Mesodermal cell (in vitro differentiated cells): Measurements from ENCODE around the gene CELF4.

Experiments used
- H3K27ac ChIP-seq: 2 replicates; pipeline ENCODE4 v1.7.0; 2013; ENCODE audit warnings: mild to moderate bottlenecking, low read depth, low read length, moderate library complexity; ENCODE audit not compliant: severe bottlenecking
- H3K36me3 ChIP-seq: 2 replicates; pipeline ENCODE4 v1.7.1; 2013; ENCODE audit warnings: mild to moderate bottlenecking, low read length, moderate library complexity; ENCODE audit not compliant: control insufficient read depth, insufficient read depth
- H3K4me1 ChIP-seq: one replicate; pipeline ENCODE4 v1.7.1; 2013; ENCODE audit warnings: mild to moderate bottlenecking, low read length; ENCODE audit not compliant: insufficient read depth, control insufficient read depth, poor library complexity, severe bottlenecking
- H3K4me3 ChIP-seq: 2 replicates; pipeline ENCODE4 v1.7.0; 2013; ENCODE audit warnings: low read length, control low read depth, mild to moderate bottlenecking; ENCODE audit not compliant: insufficient read depth, poor library complexity, severe bottlenecking; ENCODE audit errors: extremely low read depth
- H3K9me3 ChIP-seq: 2 replicates; pipeline ENCODE4 v1.7.1; 2013; ENCODE audit warnings: mild to moderate bottlenecking, low read length, moderate library complexity; ENCODE audit not compliant: control insufficient read depth
- WGBS, 2 experiments: methylation state at CpG; one replicate each; pipeline ENCODE4 v1.1.5; 2013; ENCODE audit warnings: missing lambda C conversion rate in 2 of 2; ENCODE audit not compliant: insufficient coverage in 2 of 2; 5-methylcytosine and 5-hydroxymethylcytosine counted together

CELF4 gene

DNA sequence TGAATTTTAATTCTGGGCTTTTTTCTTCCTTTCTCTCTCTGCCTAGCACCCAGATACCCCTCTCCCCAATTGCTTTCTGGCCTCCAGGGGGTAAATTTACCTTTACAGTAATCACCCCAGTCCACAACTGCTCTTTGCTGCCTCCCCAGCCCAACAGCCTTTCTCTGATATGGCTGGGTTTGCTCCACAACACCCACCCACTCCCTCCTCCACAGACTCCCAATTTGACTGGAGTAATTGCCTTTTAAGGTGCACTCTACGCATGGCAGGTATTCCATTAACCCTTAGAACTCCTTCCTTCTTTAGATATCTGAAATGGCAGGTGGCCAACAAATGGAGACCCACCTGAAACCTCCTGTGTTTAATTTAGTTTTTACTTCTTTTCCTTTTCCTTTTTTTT lies 3.6 kb downstream of the CELF4 start:
- H3K4me3 ChIP-seq, result no peak overlapping the region
- H3K9me3 ChIP-seq, result no peaks in the 10 kb centered on the region
- peaks cover 3% of the 10 kb centered on the region for H3K4me1 ChIP-seq
- H3K36me3 ChIP-seq, result no peaks in the 10 kb centered on the region
- WGBS, 2 experiments, result no CpG with 5 or more reads among the region's 1 CpG
- no peak overlapping the region for H3K27ac ChIP-seq

DNA sequence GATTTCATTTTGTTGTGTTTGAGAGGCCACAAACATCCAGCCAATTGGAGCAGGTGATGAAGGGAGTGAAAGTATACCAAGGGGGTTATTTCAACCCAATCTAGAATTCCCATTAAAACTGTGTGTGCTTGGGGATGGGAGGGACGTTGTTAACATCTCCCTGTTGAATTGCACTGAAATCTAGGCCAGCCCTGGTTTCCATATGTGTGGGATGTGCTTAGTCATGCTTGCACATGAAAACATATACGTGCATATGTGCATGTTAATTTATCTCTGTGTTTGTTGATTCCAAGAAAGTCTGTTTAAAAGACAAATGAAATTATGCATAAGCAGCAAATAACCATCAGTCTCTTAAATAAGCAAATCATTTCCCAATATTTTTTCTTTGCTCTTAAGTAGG lies 5.6 kb downstream of the CELF4 start:
- H3K9me3 ChIP-seq, result no peaks in the 10 kb centered on the region
- WGBS, 2 experiments, result 50 to 57% methylated on average over 1 of the region's 2 CpGs

DNA sequence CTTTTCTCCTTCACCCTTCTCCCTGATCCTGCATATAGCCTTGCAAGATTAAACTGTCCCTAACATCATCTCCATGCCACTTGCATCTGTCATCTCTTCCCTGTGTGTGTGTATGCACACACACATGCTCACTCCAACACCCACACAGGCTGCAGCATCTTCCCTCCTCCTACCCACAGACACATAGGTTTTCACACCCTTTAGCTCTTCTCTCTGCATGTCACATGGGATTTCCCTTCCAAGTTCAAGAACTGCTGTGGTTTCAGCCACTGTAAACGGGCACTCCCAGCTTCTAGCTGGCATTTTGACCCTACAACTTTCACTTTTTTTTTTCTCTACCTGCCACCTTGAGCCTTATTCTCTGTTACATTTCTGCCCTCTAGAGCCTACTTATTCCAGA lies 6.4 kb downstream of the CELF4 start:
- H3K9me3 ChIP-seq, result no peaks in the 10 kb centered on the region
- H3K27ac ChIP-seq, result no peak overlapping the region
- WGBS, 2 experiments, result 69 to 89% methylated on average over 1 of the region's 1 CpG
- no peak overlapping the region for H3K4me3 ChIP-seq
- H3K36me3 ChIP-seq, result no peaks in the 10 kb centered on the region
- H3K4me1 ChIP-seq, result no peaks in the 10 kb centered on the region

More for the DNA sequence above, 5.6 kb downstream of the CELF4 start:
- Histone ChIP-seq H3K4me3 (no peak overlapping the region), H3K36me3 (no peaks in the 10 kb centered on the region), H3K4me1 (no peaks in the 10 kb centered on the region), H3K27ac (no peak overlapping the region)

DNA sequence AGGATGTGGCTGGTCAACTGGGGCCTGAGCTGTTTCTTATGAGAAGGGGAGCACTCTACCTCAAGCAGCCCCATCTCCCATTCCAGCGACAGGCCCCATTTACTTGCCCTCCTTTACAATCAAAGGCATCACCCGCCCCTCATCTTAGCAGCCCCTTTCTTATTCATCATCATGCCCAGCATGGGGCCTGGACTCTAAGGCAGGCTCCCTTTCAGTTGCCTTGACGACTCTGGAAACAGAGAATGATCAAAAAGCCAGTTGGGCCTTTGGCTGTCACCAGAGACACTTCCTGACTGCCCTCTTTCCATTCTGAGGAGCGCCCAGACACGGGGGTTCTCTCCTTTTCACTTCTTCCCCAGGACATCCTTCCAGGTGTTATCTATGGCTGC lies 11.2 kb downstream of the CELF4 start:
- no peaks in the 10 kb centered on the region for H3K9me3 ChIP-seq
- H3K4me1 ChIP-seq, result no peaks in the 10 kb centered on the region
- WGBS, 2 experiments, result 6 to 11% methylated on average over 3 to 5 of the region's 5 CpGs
- no peaks in the 10 kb centered on the region for H3K36me3 ChIP-seq
- no peak overlapping the region for H3K4me3 ChIP-seq
- H3K27ac ChIP-seq, result no peak overlapping the region

DNA sequence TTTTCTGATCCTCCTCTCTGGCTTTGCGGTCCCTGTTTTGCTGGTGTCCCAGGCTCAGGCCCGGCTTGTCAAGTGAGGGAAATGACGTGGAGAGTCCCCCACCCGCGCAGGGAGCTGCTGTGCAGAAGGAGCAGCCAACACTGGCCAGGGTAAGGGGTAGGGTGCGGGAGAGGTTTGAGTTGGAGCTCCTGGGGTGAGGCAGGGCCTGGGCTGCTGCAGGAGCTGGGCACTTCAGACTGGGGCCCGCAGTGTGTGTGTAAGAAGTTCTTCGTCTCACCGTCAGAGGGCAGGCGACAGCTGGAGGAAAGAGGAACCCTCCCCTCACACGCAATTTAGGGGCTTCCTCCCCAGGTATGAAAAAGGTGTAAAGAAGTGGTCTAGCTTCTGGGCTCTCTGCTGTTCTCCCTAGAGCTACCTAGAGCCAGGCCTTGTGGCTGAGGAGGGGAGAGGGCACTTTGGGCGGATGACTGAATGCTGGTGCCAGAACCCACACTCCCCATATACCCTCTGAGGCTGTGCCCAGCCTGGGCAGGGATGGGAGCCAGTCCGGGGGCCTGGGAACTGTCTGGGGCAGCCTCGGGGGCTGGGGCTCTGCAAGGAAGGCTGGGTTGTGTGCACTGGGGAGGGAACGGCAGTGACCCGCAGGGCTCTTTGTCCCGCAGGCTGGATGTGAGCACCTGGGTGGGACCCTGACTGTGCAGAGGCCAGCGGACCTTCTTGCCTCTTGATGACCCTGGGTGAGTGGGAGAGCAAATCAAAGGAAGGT lies 11.8 kb downstream of the CELF4 start:
- Histone ChIP-seq H3K4me1 (no peaks in the 10 kb centered on the region), H3K4me3 (no peak overlapping the region), H3K27ac (no peak overlapping the region), H3K9me3 (no peaks in the 10 kb centered on the region), H3K36me3 (no peaks in the 10 kb centered on the region)
- WGBS, 2 experiments, result 35 to 39% methylated on average over 4 to 11 of the region's 18 CpGs

DNA sequence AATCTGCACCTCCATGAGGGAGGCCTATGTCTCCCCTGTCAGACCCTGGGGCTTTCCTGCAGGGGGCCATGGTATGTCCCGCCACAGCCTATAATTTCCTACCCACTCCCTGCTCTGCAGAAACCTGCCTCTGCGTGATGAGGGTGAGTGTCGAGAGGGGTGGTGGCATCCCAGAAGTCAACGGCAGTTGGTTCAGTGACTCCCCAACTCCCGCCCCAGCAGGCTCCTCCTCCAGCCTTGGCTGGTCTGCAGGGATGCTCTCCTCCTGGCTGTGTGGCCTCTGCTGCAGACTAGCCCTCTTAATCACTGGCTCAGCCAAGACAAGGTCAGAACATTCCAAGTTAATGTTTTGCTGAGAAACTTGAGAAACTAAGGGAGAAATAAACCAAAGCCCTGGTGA lies 13.3 kb downstream of the CELF4 start:
- H3K4me1 ChIP-seq, result no peaks in the 10 kb centered on the region
- no peak overlapping the region for H3K27ac ChIP-seq
- H3K9me3 ChIP-seq, result no peaks in the 10 kb centered on the region
- no peaks in the 10 kb centered on the region for H3K36me3 ChIP-seq
- no peak overlapping the region for H3K4me3 ChIP-seq
- 85 to 100% methylated on average over 2 to 4 of the region's 5 CpGs for WGBS, 2 experiments

DNA sequence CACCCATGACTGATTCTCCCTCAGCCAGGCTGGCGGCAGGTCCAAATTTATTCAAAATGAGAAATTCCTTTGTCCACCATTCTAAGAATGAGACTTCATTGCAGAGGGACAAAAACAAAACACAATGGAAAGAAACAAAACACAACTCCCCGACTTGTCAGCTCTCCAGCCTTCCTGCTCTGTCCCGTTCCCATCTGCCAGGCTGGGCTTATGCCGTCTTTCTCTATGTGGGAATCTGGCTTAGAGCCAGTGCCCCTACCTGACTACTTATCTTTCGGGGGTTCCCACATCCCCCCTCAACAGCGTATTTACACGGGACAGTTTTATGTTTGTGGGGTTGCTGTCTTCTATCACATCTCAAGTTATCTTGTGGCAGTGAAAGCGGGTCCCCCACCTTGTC lies 13.8 kb downstream of the CELF4 start:
- no peaks in the 10 kb centered on the region for H3K36me3 ChIP-seq
- 95 to 97% methylated on average over 4 to 5 of the region's 8 CpGs for WGBS, 2 experiments
- no peak overlapping the region for H3K27ac ChIP-seq
- no peak overlapping the region for H3K4me3 ChIP-seq
- H3K4me1 ChIP-seq, result no peaks in the 10 kb centered on the region
- no peaks in the 10 kb centered on the region for H3K9me3 ChIP-seq

DNA sequence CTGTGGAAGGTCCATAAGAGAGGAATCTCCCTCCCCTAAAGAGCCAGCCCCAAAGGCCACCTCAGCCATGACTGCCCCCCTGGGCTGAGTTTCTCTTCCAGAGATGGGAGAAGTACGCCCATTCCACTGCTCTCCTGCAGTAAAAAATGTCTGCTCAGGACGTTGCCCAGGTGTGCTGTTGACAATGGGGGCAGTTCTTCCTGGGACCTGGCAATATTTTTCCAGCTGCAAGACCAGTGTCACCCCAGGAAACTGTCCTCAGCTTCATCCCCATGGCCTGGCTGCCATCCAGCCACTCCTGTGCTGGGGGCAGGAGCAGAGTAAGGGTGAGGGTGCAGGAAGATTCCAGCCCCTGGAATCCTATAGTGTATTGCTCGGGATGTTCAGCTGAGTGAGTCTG lies 14.3 kb downstream of the CELF4 start:
- H3K4me1 ChIP-seq, result no peaks in the 10 kb centered on the region
- no peak overlapping the region for H3K4me3 ChIP-seq
- WGBS, 2 experiments, result 87 to 89% methylated on average over 3 of the region's 3 CpGs
- no peak overlapping the region for H3K27ac ChIP-seq
- no peaks in the 10 kb centered on the region for H3K9me3 ChIP-seq
- H3K36me3 ChIP-seq, result no peaks in the 10 kb centered on the region

DNA sequence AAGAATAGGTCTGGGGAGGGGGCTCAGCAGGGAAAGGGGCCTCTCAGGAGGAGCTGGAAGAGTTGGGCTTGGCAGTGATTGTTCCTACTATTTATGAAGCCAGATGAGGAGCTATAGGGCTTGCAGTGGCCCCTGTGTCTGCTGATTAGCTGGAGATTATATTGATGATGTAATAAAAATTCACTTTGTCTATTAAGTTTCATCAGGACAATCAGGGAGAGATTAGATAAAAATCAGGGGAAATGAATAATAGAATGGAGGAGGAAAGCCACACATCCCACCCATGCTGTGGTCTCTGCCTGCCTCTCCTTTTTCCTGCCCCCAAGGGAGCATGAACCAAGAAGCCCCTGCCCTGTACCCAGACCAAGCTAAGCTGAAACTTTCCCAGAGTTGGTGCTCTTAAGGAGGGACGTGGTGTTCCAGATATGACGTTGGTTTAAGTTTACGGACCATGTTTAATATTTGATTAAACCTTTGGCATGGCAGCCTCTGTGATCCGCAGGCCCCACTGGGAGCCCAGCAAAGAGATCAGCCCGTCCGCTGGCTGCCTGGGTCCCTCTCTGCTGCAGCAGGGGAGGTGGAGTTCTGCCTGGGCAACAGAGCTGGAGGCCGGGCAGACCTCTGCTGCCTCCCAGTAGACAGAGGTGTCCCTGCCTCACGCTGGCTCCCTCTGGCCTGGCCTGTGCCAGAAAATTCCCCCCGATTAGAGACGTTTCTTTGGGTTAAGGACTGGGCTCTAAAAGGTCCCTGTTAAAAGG lies 15.3 kb downstream of the CELF4 start:
- no peak overlapping the region for H3K27ac ChIP-seq
- 90 to 91% methylated on average over 6 to 10 of the region's 10 CpGs for WGBS, 2 experiments
- no peaks in the 10 kb centered on the region for H3K4me1 ChIP-seq
- H3K36me3 ChIP-seq, result no peaks in the 10 kb centered on the region
- no peaks in the 10 kb centered on the region for H3K9me3 ChIP-seq
- no peak overlapping the region for H3K4me3 ChIP-seq

DNA sequence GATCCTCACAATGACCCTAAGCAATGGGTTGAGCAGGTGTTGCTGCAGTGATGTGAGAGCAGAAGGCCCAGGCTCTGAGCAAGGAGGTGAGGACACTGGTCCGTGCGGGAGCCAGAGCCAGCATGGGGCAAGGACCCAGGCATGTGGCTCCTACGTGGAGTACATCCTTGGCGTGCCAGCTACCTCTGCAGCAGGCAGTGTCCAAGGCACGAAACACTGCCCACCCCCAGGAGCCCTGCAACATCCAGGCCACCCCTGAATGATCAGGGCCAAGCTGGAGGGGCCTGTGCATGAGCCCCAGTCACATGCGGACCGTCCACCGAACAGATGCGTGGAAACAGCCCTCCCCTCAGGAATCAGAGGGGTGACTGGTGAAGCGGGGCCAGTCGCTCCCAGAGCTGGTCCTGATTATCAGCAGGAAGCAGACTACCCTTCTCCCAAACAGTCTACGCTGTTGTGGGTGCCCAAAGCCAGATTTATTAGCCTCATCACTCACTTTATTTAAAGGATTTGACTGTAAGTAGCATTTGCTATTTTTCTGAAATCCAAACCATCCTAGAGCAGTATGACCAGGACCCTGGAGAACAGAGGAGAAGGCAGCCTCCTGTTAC lies 16.8 kb downstream of the CELF4 start:
- no peak overlapping the region for H3K4me3 ChIP-seq
- WGBS, 2 experiments, result 94 to 97% methylated on average over 4 to 6 of the region's 12 CpGs
- no peaks in the 10 kb centered on the region for H3K4me1 ChIP-seq
- H3K36me3 ChIP-seq, result no peaks in the 10 kb centered on the region
- H3K9me3 ChIP-seq, result no peaks in the 10 kb centered on the region
- H3K27ac ChIP-seq, result no peak overlapping the region
